Tibial nerve (tissue), 4 donors: ENCODE results near the gene SAT2. TPM values are rescaled to one million over a fixed set of nuclear protein-coding genes. Genes with fewer than 3 reads are reported as not detected.
"Not testable (repeated sequence)": the region's sequence is repeated elsewhere in the genome, so short reads cannot be mapped to it uniquely, and the experiment has no call there.

Experiments
- DNase-seq, 2 donors: peaks; one replicate each; pipeline ENCODE4 v3.0.0-alpha.2; 2019; ENCODE audit warnings: low spot score in 2 of 2
- H3K27ac ChIP-seq, 4 donors: fragments of 200-600 bp; sonication (generic) in 3 of 4; one replicate each; pipeline ENCODE4 v1.5.1; 2017 to 2019; ENCODE audit warnings: mild to moderate bottlenecking in 1 of 4
- H3K27me3 ChIP-seq, 2 donors: fragments of 200-600 bp; sonication (generic) in 1 of 2; one replicate each; pipeline versions ENCODE4 v1.5.1 to v1.6.0; 2017 to 2019
- H3K36me3 ChIP-seq, 3 donors: fragments of 200-600 bp; sonication (generic); one replicate each; pipeline ENCODE4 v1.5.1; 2018 to 2019
- H3K4me1 ChIP-seq, 4 donors: fragments of 200-600 bp; sonication (generic) in 3 of 4; one replicate each; pipeline ENCODE4 v1.5.1; 2017 to 2019
- H3K4me3 ChIP-seq, 4 donors: fragments of 200-600 bp; sonication (generic) in 3 of 4; one replicate each; pipeline ENCODE4 v1.5.1; 2017 to 2019; ENCODE audit warnings: mild to moderate bottlenecking in 1 of 4, moderate library complexity in 1 of 4
- H3K9me3 ChIP-seq, 4 donors: fragments of 200-600 bp; sonication (generic) in 3 of 4; one replicate each; pipeline ENCODE4 v1.5.1; 2017 to 2019
- CTCF ChIP-seq, 5 experiments: fragments of 200-600 bp in 3 of 5; fragments of 450-650 bp in 2 of 5; sonication (generic) in 3 of 5; IDR thresholded peaks; one replicate each; pipeline ENCODE4 v1.5.1; 2016 to 2019; ENCODE audit warnings: antibody characterized with exemption in 5 of 5, mild to moderate bottlenecking in 3 of 5, moderate library complexity in 2 of 5
- EP300 ChIP-seq, 2 donors: sonication (generic); formaldehyde crosslinking; IDR thresholded peaks; one replicate each; pipeline ENCODE4 v1.6.1; 2017; ENCODE audit warnings: antibody characterized with exemption in 2 of 2, mild to moderate bottlenecking in 1 of 2
- POLR2A ChIP-seq, 2 donors: fragments of 450-650 bp; IDR thresholded peaks; one replicate each; pipeline ENCODE4 v1.6.1; 2017; ENCODE audit warnings: antibody characterized with exemption in 2 of 2, mild to moderate bottlenecking in 2 of 2, moderate library complexity in 2 of 2
- WGBS, 2 donors: methylation state at CpG; one replicate each; pipeline ENCODE4 v1.1.5; 2018; 5-methylcytosine and 5-hydroxymethylcytosine counted together
- total RNA-seq, 4 donors: library from RNA; depleted of rRNA; stranded (reverse); fragments of >200 nt; gene quantifications; one replicate each; pipeline ENCODE4 v1.1.0, GENCODE V29; 2016

Gene SAT2
- total RNA-seq, 4 donors from 2014 or later: 69.3 to 130 (median 82.0) TPM

- no peaks in the 10 kb centered on the region for H3K27me3 ChIP-seq
- no peak overlapping the region for H3K27ac ChIP-seq
- no peaks in the 10 kb centered on the region for H3K36me3 ChIP-seq
- H3K4me3 ChIP-seq: no peak overlapping the region
- H3K9me3 ChIP-seq: no peaks in the 10 kb centered on the region
- TF ChIP-seq CTCF (IDR thresholded peaks at IDR 0.05): no peak
- no peak for TF ChIP-seq POLR2A (IDR thresholded peaks at IDR 0.05)
- no peak for TF ChIP-seq EP300 (IDR thresholded peaks at IDR 0.05)
- DNase-seq: no peak
- 49 to 51% methylated on average over 3 of the region's 3 CpGs for WGBS, 2 donors
- peaks cover 0 to 47% (median 24%) of the 10 kb centered on the region in 4 donors for H3K4me1 ChIP-seq
Measured at GRCh38 chr17:7611635-7612293, 15.9 kb downstream of the SAT2 start.

GRCh38 chr17:7610641-7611040, 17.0 kb downstream of the SAT2 start:
- H3K4me1 ChIP-seq: peaks cover 0 to 47% (median 24%) of the 10 kb centered on the region in 4 donors
- H3K9me3 ChIP-seq: no peaks in the 10 kb centered on the region
- peaks cover 0 to 6% (median 0%) of the 10 kb centered on the region in 3 donors for H3K36me3 ChIP-seq
- WGBS, 2 donors: 94 to 98% methylated on average over 2 of the region's 2 CpGs
- H3K4me3 ChIP-seq: no peak overlapping the region
- H3K27ac ChIP-seq: no peak overlapping the region
- TF ChIP-seq EP300 (IDR thresholded peaks at IDR 0.05): no peak
- no peak for TF ChIP-seq POLR2A (IDR thresholded peaks at IDR 0.05)
- TF ChIP-seq CTCF (IDR thresholded peaks at IDR 0.05): no peak
- H3K27me3 ChIP-seq: no peaks in the 10 kb centered on the region
- no peak for DNase-seq

DNA sequence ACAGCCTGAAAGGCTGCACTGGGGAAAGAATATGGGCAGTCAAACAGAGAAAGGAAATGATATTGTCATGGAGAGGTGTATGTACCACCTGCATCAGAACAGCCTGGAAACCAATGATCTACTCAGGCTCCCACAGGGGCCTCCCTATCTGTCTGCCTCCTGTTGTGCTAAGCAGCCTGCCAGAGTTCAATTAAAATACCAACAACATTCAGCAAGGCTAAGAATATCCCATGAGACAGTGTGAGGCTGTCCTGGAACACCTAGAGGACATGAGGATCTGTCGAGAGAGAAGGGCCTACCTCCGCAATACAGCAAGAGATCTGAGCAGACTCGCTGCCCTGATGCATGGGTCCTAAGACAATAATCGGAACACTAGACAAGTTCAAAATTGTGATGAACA, 21.3 kb downstream of the SAT2 start:
- Histone ChIP-seq H3K9me3 (no peaks in the 10 kb centered on the region), H3K4me1 (peaks cover 0 to 17% (median 2%) of the 10 kb centered on the region in 4 donors), H3K27ac (no peak overlapping the region), H3K4me3 (no peak overlapping the region), H3K36me3 (peaks cover 2 to 50% (median 5%) of the 10 kb centered on the region in 3 donors), H3K27me3 (no peaks in the 10 kb centered on the region)
- no peak for TF ChIP-seq POLR2A (IDR thresholded peaks at IDR 0.05)
- no peak for TF ChIP-seq EP300 (IDR thresholded peaks at IDR 0.05)
- TF ChIP-seq CTCF (IDR thresholded peaks at IDR 0.05): no peak
- WGBS, 2 donors: 86 to 90% methylated on average over 4 of the region's 4 CpGs
- DNase-seq: no peak

DNA sequence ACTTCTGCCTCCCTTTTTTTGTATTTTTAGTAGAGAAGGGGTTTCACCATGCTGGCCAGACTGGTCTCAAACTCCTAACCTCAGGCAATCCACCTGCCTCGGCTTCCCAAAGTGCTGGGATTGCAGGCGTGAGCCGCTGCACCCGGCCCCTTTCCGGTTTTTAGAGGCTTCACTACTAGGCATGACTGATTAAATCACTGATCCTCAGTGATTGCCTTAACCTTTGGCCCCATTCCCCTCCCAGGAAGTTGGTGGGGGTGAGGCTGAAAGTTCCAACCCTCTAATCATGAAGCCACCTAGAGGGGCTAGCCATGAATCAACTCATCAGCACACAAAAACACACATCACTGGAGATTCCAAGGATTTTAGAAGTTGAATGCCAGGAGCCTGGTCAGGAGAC, 30.1 kb downstream of the SAT2 start:
- H3K36me3 ChIP-seq: peaks cover 8 to 97% (median 47%) of the 10 kb centered on the region in 3 donors
- not testable (repeated sequence) for H3K4me1 ChIP-seq, H3K27me3 ChIP-seq, H3K27ac ChIP-seq, H3K4me3 ChIP-seq, DNase-seq, H3K9me3 ChIP-seq
- 43 to 47% methylated on average over 5 of the region's 5 CpGs for WGBS, 2 donors

DNA sequence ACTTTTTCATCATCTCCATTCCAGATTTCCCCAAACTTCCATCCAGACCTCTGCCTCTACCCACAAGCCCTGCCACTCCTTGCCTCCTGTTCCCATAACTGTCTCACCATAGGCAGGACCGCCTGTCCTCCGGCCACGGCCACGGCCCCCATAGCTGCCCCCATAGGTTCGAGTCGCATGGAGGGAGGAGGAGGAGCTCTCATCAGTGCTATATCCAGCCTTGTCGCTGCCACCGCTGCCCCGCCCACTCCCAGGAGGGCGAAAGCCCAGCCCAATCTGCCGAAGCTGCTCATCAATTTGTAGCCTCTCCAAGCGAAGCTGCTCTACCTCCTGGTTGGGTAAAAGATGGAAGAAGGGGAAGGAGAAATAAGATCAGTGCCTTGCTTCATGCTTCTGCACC, 34.3 kb downstream of the SAT2 start:
- Histone ChIP-seq H3K4me1 (peaks cover 0 to 20% (median 2%) of the 10 kb centered on the region in 4 donors), H3K36me3 (peaks cover 8 to 75% (median 35%) of the 10 kb centered on the region in 3 donors), H3K9me3 (no peaks in the 10 kb centered on the region), H3K4me3 (no peak overlapping the region), H3K27ac (no peak overlapping the region), H3K27me3 (no peaks in the 10 kb centered on the region)
- DNase-seq: no peak
- WGBS, 2 donors: 79% methylated on average over 12 of the region's 12 CpGs
- TF ChIP-seq POLR2A (IDR thresholded peaks at IDR 0.05) (no peak), EP300 (IDR thresholded peaks at IDR 0.05) (no peak), CTCF (IDR thresholded peaks at IDR 0.05) (no peak)
